22Rv1 (cell line): ENCODE results near the gene ATP9A.
A peak's percentile ranks its signal among the peaks of the same experiment; 100 is the strongest.

Source experiments
- H3K27ac ChIP-seq: fragments of 450-650 bp; 2 replicates; pipeline ENCODE4 v1.5.1; 2017
- CTCF ChIP-seq: fragments of 450-650 bp; IDR thresholded peaks from 2 replicates; pipeline ENCODE4 v1.5.1; 2017; ENCODE audit warnings: mild to moderate bottlenecking
- ZFX ChIP-seq: fragments of 450-650 bp; IDR thresholded peaks from 2 replicates; pipeline ENCODE4 v1.6.1; 2017; ENCODE audit warnings: antibody characterized with exemption, borderline replicate concordance

ATP9A gene

GRCh38 chr20:51563486-51564332 is 204.5 kb downstream of the ATP9A start:
- no peak for TF ChIP-seq ZFX
- TF ChIP-seq CTCF: no peak
- no peak overlapping the region for H3K27ac ChIP-seq

- no peak for TF ChIP-seq ZFX
- no peak for TF ChIP-seq CTCF
- H3K27ac ChIP-seq: no peak overlapping the region
These were observed 205.1 kb downstream of the ATP9A start for GRCh38 chr20:51563174-51563485.

GRCh38 chr20:51562332-51563173 is 205.6 kb downstream of the ATP9A start:
- H3K27ac ChIP-seq: no peak overlapping the region

DNA sequence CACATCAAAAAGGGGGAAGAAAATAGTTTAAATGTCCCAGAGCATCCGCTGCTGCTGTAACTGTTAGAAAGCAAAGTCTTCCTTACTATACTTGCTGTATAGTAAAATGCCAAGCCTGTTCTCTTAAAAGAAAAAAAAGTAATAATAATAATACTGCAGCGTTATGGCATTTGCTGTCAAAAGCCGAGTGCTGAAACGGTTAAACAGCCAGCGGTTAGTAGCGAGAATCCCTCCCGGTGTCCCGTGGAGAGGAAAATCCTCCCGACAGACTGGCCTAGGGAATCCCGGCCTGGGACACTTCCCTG is 206.2 kb downstream of the ATP9A start:
- no peak overlapping the region for H3K27ac ChIP-seq
- no peak for TF ChIP-seq ZFX
- no peak for TF ChIP-seq CTCF

More at GRCh38 chr20:51562332-51563173, 205.6 kb downstream of the ATP9A start:
- no peak for TF ChIP-seq ZFX
- peak; percentile 17; the same call in 1 of the 2 replicates for TF ChIP-seq CTCF

- TF ChIP-seq ZFX (no peak), CTCF (no peak)
- no peak overlapping the region for H3K27ac ChIP-seq
These were observed 207.5 kb downstream of the ATP9A start for GRCh38 chr20:51560550-51561307.

DNA sequence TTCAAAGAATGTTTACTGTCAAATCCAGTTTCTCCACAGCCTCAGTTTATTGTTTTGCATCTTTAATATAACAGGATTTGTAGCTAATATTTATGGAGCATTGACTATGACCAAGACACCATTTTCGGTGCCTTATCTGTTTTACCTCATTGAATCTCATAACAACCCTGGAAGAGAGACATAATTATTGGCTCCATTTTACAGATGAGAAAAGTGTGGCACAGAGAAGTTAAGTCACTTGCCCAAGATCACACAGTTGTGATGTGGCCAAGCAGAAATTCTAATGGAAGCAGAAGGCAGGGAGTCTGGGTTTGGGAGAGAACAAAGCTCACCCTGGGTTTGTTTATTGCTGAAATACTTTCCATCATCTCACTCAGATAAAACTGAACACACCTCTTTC is 208.1 kb downstream of the ATP9A start:
- TF ChIP-seq CTCF (no peak), ZFX (no peak)
- no peak overlapping the region for H3K27ac ChIP-seq
